Esophagus muscularis mucosa (tissue), 4 donors: ENCODE results near the gene PCSK7. TPM values are rescaled to one million over a fixed set of nuclear protein-coding genes. Genes with fewer than 3 reads are reported as not detected.

ENCODE experiments used
- DNase-seq: peaks from one replicate; pipeline ENCODE4 v3.0.0-alpha.2; 2017; ENCODE audit errors: extremely low spot score
- H3K27ac ChIP-seq, 4 donors: fragments of 200-600 bp; sonication (generic); replicated peaks in 1 of 4; 1 replicate in 3 of 4; 2 replicates in 1 of 4; pipeline ENCODE4 v1.5.1; 2016 to 2019; ENCODE audit warnings: mild to moderate bottlenecking in 1 of 4
- H3K27me3 ChIP-seq, 4 donors: fragments of 200-600 bp; sonication (generic); one replicate each; pipeline versions ENCODE4 v1.5.1 to v1.6.0; 2016 to 2019
- H3K36me3 ChIP-seq, 4 donors: fragments of 200-600 bp; sonication (generic); one replicate each; pipeline ENCODE4 v1.5.1; 2016 to 2019
- H3K4me1 ChIP-seq, 4 donors: fragments of 200-600 bp; sonication (generic); one replicate each; pipeline ENCODE4 v1.5.1; 2016 to 2019
- H3K4me3 ChIP-seq, 4 donors: fragments of 200-600 bp; sonication (generic); 1 replicate in 2 of 4; 2 replicates in 2 of 4; pipeline ENCODE4 v1.5.1; 2016 to 2019; ENCODE audit warnings: mild to moderate bottlenecking in 4 of 4, moderate library complexity in 1 of 4
- H3K9me3 ChIP-seq, 4 donors: fragments of 200-600 bp; sonication (generic); 1 replicate in 3 of 4; 2 replicates in 1 of 4; pipeline ENCODE4 v1.5.1; 2016 to 2019
- CTCF ChIP-seq, 3 experiments: fragments of 200-600 bp in 2 of 3; fragments of 450-650 bp in 1 of 3; sonication (generic) in 2 of 3; IDR thresholded peaks; one replicate each; pipeline ENCODE4 v1.5.1; 2017 to 2019; ENCODE audit warnings: antibody characterized with exemption in 3 of 3, mild to moderate bottlenecking in 2 of 3, moderate library complexity in 1 of 3
- EP300 ChIP-seq: sonication (generic); formaldehyde crosslinking; IDR thresholded peaks from one replicate; pipeline ENCODE4 v1.6.1; 2017; ENCODE audit warnings: antibody characterized with exemption
- POLR2A ChIP-seq: fragments of 450-650 bp; IDR thresholded peaks from one replicate; pipeline ENCODE4 v1.6.1; 2017; ENCODE audit warnings: antibody characterized with exemption, moderate library complexity, mild to moderate bottlenecking, low read depth
- POLR2AphosphoS5 ChIP-seq, 2 donors: sonication (generic); formaldehyde crosslinking; IDR thresholded peaks; one replicate each; pipeline ENCODE4 v1.6.1; 2017; ENCODE audit warnings: antibody characterized with exemption in 2 of 2
- WGBS: methylation state at CpG from one replicate; pipeline ENCODE4 v1.1.5; 2018; 5-methylcytosine and 5-hydroxymethylcytosine counted together
- intact Hi-C: fragments of 100-400 bp; cut with DNase I; formaldehyde crosslinking; loops from one replicate; pipeline ENCODE4 v1.15.1; 2023
- total RNA-seq, 4 donors: library from RNA; depleted of rRNA; stranded (reverse); fragments of >200 nt; gene quantifications; one replicate each; pipeline versions ENCODE4 v1.1.0 to v1.2.1, GENCODE V29; 2016

The PCSK7 gene
- total RNA-seq, 4 donors from 2014 or later = 27.8 to 43.7 (median 31.9) TPM

DNA sequence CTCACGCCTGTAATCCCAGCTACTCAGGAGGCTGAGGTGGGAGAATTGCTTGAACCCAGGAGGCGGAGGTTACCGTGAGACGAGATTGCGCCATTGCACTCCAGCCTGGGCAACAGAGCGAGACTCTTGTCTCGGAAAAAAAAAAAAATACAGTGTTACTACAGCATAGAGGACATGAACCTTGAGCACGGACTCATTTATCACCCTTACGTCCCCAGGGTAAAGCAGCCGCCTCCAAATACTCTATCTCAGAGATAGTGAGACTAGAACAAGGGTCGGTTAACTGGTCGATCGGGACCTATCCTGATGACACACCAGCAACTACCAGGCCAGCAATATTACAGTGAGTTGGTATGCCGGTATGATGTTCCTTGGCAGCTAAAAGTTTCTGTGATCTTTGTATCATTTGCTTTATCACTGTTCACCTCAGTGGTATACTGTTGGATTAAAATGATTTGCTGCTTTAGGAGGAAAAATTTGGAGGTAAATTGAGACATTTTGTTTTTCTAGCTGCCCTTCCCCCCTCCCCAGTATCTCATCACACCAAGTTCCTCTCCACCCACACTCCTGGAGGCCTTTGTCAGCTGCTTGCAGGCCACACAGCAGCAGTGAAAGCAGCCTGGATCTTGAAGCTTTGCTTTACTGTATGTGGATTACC lies 60.3 kb downstream of the PCSK7 start:
- WGBS = 85% methylated on average over 14 of the region's 14 CpGs
- peaks cover 21 to 51% (median 24%) of the 10 kb centered on the region in 4 donors for H3K4me1 ChIP-seq
- H3K27me3 ChIP-seq = no peaks in the 10 kb centered on the region
- no peaks in the 10 kb centered on the region for H3K9me3 ChIP-seq
- TF ChIP-seq POLR2A = no peak
- H3K4me3 ChIP-seq = no peak overlapping the region
- DNase-seq = no peak
- peaks cover 17 to 50% (median 36%) of the 10 kb centered on the region in 4 donors for H3K36me3 ChIP-seq
- peak overlapping the region in 2 of 4 donors; percentile 13 to 35 for H3K27ac ChIP-seq
- intact Hi-C loops = no loop called here

- WGBS = 96% methylated on average over 2 of the region's 2 CpGs
- Histone ChIP-seq H3K4me3 (no peak overlapping the region), H3K27ac (peak overlapping the region in 1 of 4 donors; percentile 13), H3K9me3 (no peaks in the 10 kb centered on the region), H3K27me3 (no peaks in the 10 kb centered on the region), H3K4me1 (peaks cover 21 to 46% (median 23%) of the 10 kb centered on the region in 4 donors), H3K36me3 (peaks cover 19 to 56% (median 42%) of the 10 kb centered on the region in 4 donors)
- TF ChIP-seq CTCF (IDR thresholded peaks at IDR 0.05) = no peak
- TF ChIP-seq POLR2A = no peak
- TF ChIP-seq EP300 = no peak
- intact Hi-C loops = no loop called here
- DNase-seq = no peak
Measured at GRCh38 chr11:117171007-117171403, 60.9 kb downstream of the PCSK7 start.

- WGBS = 79% methylated on average over 9 of the region's 9 CpGs
- peaks cover 21 to 41% (median 22%) of the 10 kb centered on the region in 4 donors for H3K4me1 ChIP-seq
- H3K27me3 ChIP-seq = no peaks in the 10 kb centered on the region
- peaks cover 27 to 64% (median 50%) of the 10 kb centered on the region in 4 donors for H3K36me3 ChIP-seq
- intact Hi-C loops = no loop called here
- H3K9me3 ChIP-seq = no peaks in the 10 kb centered on the region
- H3K4me3 ChIP-seq = no peak overlapping the region
- no peak for DNase-seq
- TF ChIP-seq CTCF (IDR thresholded peaks at IDR 0.05) = no peak
- no peak for TF ChIP-seq POLR2A
- no peak for TF ChIP-seq EP300
- no peak for TF ChIP-seq POLR2AphosphoS5 (IDR thresholded peaks at IDR 0.05)
- no peak overlapping the region for H3K27ac ChIP-seq
Measured at GRCh38 chr11:117170210-117170609, 61.7 kb downstream of the PCSK7 start.

DNA sequence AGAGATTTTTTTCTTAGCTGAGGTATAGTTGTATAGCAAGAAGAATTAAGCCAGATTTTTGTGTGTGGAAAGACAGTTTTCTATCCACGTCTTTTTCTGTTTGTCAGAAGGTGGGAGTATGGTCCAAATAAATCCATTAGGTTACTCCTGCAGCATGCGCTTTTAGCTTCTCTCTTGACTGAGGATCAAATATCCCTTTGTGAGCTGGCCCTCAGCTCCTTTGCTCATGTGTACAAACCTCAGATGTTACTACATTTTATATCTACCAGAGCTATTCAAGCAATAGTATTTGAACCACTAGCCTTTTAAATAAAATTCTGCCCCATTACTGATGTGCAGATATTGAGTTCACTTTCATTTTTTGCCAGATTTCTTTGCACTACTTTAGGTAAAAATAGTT lies 62.1 kb downstream of the PCSK7 start:
- WGBS = 85% methylated on average over 2 of the region's 2 CpGs
- Histone ChIP-seq H3K4me1 (peaks cover 21 to 41% (median 22%) of the 10 kb centered on the region in 4 donors), H3K9me3 (no peaks in the 10 kb centered on the region), H3K4me3 (no peak overlapping the region), H3K27me3 (no peaks in the 10 kb centered on the region), H3K27ac (peak overlapping the region in 1 of 4 donors; percentile 26), H3K36me3 (peaks cover 32 to 68% (median 54%) of the 10 kb centered on the region in 4 donors)
- TF ChIP-seq POLR2A = no peak
- TF ChIP-seq CTCF (IDR thresholded peaks at IDR 0.05) = no peak
- TF ChIP-seq POLR2AphosphoS5 (IDR thresholded peaks at IDR 0.05) = no peak
- TF ChIP-seq EP300 = no peak
- DNase-seq = no peak
- intact Hi-C loops = no loop called here

DNA sequence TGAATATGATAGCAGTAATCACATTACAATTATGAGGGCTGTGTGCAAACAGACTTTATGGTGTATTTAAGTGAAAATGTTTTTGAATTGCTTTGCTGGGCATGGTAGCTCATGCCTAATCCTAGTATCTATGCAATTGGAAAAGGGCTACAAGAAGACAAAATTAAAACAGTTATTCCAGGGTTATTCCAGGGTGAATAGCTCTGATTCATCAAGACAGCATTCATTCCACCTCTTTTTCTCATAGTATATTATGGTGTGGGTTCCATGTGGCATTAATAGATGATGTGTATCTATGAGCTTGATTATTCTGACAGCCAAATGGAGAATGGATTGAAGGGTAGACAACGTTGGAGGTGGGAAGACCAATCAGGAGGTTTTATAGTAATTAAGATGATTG lies 65.4 kb downstream of the PCSK7 start:
- peaks cover 3 to 26% (median 13%) of the 10 kb centered on the region in 4 donors for H3K4me1 ChIP-seq
- DNase-seq = no peak
- 60% methylated on average over 1 of the region's 1 CpG for WGBS
- no peak overlapping the region for H3K27ac ChIP-seq
- H3K4me3 ChIP-seq = no peak overlapping the region
- H3K27me3 ChIP-seq = no peaks in the 10 kb centered on the region
- TF ChIP-seq POLR2A (no peak), POLR2AphosphoS5 (IDR thresholded peaks at IDR 0.05) (no peak), EP300 (no peak)
- intact Hi-C loops = no loop called here
- H3K36me3 ChIP-seq = peaks cover 60 to 95% (median 84%) of the 10 kb centered on the region in 4 donors
- H3K9me3 ChIP-seq = no peaks in the 10 kb centered on the region
